Fibroblast of skin of left quadriceps (primary cell): ENCODE data around the gene AGBL1.

Experiments
- DNase-seq, 2 experiments: peaks; one replicate each; pipeline ENCODE4 v3.0.0-alpha.2; 2013; ENCODE audit warnings: low read depth in 2 of 2

AGBL1 gene

DNA sequence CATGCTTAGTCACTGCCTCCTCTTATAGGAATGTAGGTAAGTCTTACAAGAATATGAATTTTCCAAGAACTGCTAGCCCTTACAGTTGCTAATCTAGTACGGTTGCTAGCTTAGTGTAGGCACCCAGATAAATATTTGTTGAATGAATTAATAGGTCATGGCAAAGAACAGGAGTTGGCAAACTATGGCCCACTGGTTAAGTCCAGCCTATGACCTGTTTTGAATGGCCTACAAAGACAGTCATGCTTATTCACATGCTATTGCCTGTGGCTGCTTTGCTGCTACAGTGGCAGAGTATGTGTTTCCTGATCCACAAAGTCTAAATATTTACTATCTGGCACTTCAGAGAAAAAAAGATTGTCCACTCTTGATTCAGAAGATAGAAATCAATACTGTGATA lies 631.8 kb downstream of the AGBL1 start:
- DNase-seq: no peak

DNA sequence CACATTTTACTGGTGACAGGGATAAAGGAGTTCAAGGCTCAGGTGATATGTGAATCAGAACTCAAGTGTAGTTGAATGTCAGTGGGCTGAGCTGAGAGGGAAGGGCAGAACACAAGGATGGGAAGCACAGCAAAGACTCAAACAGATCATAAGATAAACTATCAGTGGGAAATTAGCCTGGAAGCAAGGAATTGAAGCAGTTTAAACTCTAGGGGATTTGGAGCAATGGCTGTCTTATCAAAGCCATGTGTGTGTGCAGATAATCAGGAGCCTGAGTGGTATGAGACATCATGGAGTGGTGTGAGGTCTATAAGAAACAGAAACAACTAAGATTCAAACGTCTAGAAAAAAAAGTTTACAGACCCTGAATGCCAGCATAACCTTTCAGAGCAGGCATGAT lies 634.6 kb downstream of the AGBL1 start:
- DNase-seq: no peak

DNA sequence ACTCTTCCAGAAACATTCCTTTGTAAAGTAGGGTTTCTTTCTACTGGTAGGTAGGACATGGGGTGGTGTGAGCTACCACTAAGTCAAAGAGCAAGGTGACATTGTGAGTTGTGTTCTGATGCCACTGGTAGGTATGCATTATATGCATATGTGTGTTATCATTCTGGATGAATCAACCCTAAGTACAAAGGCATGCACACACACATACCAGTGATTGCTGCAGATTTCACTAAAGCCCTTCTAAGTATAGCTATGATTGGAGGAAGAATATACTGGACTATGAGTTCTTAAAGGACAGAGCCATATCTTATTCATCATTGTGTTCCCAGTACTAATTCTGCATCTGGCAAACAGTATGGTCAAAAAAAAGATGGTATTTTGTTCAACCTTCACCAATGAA lies 646.0 kb downstream of the AGBL1 start:
- no peak for DNase-seq

DNA sequence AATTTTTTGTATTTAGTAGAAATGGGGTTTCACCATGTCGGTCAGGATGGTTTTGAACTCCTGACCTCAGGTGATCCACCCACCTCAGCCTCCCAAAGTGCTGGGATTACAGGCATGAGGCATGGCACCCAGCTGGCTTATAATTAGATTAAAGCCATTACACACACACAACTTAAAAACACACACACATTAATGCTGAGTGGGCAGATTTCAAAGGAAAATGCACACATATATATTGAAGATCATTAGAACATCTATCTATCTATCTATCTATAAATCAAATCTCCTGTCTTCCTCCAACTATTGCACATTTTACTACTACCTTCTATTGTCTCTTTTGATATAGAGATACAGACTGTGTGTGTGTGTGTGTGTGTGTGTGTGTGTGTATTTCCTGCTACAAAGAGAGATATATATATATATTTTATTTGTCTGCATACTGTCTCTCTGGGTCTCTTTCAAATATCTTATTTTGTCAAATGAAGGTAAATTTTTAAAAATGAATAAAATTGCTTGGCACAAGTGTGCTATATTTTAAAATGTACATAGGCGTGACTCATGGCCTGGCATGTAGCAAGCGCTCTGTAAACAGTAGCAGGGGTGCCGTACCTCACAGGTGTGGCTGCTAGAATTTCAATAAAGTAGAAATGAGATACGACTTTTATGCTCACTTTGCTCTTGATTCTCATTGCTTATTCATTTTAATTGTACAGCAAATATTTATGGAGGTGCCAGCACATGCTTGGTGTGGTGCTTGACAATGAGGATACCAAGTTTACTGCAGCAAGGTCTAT lies 655.8 kb downstream of the AGBL1 start:
- no peak for DNase-seq

DNA sequence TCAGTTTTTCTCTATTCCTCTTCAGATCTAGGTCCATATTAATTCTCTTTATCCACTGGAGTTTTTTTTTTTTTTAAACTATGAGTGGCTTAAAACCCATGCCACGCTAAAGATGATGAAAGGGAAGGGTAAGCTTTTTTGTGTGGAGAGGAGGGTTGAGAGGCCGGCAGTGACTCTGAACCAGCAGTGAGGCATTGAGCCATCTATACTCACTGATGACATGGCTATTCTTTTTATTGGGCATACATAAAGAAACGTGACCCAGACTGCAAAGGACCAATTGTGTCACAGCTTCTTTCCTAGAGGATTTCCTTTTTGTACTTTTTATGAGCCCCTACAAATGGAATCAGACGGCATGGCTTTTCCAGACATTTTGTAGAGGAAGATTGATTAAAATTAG lies 662.2 kb downstream of the AGBL1 start:
- DNase-seq: no peak

DNA sequence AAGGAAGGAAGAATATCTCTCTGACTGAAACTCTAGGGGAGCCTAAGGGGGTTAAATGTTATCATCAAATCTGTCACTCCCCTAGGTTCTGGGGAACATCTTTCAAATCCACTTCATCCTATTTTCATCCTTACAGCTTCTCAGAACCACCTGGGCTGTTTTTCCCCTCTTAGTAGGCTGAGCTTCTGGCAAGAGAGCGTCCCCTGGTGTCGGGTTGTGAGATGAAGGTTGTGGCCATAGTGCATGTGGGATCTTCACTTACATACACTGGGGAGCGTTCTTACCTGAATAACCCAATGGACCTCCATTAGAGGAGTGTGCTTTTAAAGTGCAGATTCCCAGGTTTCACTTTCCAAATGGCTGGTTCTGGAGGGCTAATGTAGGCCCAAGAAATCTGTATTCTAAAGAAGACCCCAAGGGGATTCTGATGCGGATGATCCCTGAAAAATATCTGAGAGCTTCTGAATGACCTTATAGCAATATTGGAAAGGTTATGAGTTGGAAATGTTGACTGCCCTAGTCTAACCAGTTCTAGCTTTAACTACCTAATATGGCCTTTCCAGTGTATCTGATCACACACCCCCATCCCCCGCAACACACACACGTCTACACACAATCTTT lies 663.7 kb downstream of the AGBL1 start:
- DNase-seq: no peak

DNA sequence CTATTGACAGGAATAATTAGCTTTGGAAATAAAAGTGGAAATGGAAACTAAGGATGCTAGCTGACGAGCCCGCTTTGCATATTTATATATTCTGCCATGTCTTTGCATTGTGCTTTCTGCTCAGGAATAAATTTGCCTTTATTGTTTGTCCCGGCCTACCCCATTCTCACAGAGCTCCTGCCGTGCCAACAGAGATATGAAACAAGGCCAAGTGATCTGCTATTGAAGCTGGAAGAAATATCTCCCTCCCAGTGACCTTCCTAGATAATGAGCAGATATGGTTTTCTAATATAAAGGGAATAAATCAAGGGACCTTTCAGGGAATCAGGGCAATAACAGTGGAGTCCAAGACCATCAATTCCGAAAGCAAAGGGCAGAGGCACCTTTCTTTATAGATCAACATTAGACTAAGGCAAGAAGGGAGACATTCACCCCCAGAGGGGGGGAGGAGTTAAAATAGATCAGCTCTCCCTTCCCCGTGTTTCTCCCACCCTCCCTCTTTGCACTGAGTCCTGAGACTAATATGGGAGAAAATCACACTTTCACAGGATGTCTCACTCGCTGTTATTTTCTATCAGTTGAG lies 664.6 kb downstream of the AGBL1 start:
- DNase-seq: no peak

DNA sequence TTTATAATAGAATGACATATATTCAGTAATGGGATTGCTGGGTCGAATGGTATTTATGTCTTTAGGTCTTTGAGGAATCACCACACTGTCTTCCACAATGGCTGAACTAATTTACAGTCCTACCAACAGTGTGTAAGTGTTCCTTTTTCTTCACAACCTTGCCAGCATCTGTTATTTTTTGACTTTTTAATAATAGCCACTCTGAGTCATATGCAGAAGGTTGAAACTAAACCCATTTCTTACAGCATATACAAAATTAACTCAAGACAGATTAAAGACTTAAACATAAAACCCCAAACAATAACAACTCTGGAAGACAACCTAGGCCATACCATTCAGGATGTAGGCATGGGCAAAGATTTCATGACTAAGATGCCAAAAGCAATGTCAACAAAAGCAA lies 671.4 kb downstream of the AGBL1 start:
- no peak for DNase-seq

DNA sequence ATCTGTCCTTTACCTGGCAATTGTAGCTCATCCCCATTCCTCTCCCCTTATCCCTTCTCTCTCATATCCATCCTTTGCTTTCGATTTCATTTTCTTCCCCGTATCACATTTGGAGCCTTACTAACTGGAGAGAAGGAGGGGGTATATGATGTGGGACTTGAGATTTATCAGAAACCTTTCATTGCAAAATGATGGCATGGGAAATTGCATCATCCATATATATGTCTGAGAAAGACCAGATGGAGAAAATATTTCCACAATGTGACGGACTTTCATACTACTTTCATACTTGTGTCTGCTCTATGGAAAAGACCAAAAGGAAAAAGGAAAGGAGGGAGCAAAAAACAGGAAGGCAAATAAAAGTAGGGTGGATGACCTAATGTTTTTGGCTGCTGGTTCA lies 675.2 kb downstream of the AGBL1 start:
- DNase-seq: no peak

DNA sequence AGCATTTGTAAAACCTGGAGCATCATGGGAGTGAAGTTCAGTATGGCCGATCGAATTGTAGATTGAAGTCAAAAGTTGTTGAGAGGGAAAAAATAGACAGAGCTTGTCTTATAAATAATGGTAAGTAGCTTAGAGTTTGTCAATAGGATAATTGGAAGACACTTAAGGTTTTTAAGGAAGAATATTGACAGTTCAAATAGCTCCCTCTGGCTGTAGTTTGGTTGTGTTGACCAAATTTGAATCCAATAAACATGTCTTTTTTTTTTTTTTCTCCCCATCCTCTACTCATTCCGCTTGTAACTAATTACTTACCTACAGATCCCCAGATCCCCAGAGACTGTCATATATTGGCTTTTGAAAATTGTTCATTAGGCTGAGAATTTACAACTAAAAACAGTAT lies 677.0 kb downstream of the AGBL1 start:
- no peak for DNase-seq

DNA sequence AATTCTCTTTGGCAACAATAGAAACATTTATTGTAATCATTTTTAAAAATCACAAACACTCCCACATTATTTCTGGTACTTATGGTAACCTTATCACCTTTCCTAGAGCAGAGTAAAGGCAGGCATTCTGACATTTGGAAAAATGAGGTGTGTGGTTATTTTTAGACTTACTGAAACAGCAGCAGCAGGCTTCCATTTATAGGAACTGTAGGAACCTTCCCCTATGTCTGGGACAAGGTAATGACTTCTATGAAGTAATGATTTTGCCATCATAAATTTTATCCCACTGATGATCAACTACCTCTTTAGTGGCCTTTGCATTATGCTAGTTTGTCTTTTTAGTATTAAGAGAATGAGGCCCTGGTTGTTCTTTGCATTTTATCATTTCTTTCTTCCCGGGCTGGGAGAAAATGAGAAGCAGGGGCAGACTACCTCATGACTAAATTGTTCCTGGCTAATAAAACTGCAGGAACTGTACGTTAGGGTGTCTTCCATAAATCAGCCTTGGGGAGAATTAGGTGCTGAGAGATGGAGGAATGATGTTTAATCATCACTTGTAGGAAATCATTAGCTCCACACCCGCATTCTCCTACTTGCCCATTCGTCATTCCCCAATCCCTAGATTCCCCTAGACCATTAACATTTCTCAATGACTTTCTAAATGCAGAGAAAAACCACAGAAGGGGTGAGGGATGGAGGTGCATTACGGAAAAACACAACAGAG lies 680.3 kb downstream of the AGBL1 start:
- DNase-seq: no peak

DNA sequence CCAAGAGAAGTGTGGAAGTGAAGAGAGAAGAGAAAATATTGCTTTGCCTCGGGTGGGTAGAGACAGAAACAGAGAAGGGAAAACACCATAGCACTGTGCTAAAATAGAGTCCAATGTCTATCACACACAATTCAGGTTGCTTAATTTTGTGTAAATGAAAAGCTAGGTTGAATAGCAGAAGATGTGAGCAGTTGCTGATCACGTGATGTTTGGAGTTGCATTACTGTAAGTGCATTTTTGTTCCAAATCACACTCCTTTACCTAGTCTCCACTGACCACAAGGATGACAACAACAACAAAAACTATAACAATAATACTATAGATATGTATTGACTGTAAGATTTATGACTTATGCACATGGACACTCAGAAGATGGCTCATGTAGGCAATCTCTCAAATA lies 683.2 kb downstream of the AGBL1 start:
- DNase-seq: no peak

DNA sequence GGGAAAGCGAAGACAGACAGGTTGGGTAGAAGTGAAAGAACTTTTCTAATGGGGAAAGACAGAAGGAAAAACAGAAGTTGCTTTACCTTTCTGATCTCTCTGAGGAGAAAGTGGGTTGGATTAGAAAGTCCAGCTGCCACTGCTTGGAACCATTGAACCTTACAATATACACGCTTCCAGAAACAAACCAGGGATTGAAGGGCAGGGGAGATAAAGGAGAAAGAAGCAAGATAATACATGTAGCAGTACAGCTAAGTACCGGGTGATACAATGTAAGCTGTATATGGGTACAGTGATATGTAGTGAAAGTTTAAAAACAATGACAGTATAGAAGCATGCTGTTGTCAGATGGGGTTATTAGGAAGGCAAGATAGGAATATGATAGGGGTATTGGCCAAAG lies 684.4 kb downstream of the AGBL1 start:
- DNase-seq: no peak

DNA sequence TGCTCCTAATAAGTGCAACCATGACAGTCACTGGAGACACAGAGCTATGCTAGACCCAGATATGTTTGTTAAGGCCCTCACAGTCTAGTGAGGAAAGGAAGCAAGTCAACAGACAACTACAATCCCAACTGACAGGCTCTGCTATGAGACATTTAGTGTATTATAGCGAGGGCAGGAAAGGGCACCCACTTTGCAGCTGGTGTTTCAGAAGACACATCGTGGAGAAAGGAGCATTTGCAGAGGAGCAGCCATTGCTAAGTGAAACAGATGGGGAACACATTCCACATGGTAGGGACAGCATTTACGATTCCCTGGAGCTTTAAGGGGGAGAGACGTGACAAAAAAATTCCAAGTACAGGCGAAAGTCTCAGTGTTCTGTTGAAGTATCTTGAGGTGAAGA lies 685.6 kb downstream of the AGBL1 start:
- no peak for DNase-seq

DNA sequence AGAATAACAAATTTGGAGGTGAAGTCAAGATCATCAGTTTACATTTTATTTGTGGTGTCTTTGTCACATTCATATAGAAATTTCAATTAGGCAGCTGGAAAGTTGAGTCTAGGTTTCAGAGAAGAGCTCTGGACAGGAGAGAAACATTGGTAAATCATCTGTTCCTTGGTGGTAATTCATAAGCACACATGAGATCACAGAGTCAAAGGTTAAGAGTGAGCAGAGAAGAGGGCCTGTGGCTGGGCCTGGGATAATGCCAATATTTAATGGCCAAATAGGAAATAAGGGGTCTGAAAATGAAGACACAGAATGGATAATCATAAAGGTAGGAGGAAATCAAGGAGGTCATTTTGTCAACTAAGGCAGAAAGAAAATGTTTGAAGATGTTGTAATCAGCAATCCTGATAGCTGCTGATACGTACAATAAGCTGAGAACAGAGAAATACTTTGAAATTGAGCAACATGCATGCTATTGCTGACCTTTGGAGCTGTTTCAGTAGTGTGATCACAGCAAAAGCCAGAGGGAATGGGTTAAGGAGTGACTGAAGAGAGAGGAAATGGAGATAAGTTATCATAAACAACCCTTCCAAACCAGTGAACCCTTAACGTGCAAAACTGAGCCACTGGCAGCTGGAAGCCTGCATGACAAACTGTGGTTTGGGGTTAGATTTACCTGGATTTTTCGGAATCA lies 692.8 kb downstream of the AGBL1 start:
- DNase-seq: no peak

DNA sequence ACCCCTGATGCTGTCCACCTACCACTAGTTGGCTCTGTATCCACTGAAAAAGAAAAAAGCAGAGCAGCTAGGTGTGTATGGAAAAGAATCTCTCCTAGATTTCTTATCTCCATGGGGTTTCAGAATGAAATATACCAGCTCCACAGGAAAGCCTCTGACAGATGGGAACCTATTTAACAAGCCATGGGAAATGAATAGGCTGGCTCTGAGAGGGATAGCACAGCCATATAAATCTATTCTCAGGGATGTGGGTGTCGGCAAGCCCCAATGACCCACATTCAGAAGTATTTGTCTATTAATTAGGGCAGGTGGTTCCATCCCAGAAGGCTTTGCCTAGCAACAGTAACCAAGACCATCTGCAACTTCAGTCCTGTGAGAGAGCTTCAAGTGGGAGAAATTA lies 694.1 kb downstream of the AGBL1 start:
- DNase-seq: no peak

DNA sequence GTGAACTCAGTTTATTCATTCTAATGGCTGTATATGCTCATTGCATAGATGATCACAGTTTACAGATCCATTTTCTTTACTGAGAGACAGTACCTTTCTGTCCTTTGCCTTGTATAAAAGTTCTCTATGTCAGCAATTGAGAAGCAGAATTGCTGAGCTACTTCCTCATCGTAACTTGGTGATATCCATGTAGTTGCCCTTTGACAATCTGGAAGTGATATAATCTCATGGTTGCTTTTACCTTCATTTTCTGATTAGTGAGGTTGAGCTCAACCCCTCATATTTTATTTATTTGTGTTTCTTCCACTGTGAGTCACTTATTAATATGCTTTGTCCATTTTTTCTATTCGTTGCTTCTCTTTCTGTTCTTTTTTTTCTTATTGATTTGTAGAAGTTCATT lies 696.5 kb downstream of the AGBL1 start:
- DNase-seq: no peak

DNA sequence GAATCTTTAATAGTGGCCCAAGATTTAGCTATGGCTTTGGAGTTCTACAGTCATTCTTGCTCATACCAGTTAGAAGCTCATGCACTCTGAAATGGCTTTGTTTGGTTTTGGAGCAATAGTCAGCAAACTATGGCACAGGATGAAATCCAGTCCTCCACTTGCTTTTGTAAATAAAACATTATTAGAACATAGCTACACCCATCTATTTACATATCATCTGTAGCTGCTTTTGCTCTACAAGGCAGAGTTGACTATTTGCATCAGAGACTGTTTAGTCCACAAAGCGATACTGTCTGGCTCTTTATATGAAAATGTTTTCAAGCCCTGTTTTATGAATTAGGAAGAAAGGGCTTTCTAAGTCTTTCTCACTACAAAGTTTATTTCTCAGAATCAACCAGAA lies 716.9 kb downstream of the AGBL1 start:
- DNase-seq: no peak

DNA sequence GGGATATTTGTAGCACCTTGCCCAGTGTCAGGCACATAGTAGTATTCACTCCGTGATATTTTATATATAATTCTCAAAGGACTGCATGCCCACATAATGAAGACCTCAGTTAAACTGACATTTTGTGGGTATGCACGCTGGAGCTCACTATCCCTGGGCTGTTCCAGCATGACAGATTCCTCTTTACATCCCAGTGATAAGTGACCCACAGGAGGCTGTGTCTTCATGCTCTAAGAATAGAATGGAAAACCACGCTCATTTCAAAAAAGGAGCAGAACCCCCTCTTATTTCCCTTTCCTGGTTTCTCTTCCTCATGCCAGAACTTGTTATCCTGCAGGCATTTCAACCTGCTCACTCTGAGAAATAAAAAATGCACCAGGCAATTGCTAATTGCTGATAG lies 717.5 kb downstream of the AGBL1 start:
- no peak for DNase-seq

DNA sequence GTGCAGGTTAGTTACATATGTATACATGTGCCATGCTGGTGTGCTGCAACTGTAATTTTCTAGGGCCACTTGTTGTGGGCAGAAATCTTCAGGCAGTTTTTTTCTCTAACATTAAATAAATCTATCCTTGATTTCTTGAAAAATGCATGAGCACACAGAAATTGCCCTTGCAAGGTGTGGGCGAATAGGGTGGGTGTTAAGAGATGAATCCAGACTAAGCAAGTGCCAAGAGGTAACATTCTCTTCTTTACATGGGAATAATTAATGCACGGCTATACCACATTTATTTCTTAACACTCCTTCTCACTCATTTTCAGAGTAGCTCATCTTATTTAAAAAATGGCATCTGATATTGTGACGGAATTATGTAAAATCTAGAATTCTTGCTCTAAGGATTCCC lies 719.6 kb downstream of the AGBL1 start:
- DNase-seq: no peak

DNA sequence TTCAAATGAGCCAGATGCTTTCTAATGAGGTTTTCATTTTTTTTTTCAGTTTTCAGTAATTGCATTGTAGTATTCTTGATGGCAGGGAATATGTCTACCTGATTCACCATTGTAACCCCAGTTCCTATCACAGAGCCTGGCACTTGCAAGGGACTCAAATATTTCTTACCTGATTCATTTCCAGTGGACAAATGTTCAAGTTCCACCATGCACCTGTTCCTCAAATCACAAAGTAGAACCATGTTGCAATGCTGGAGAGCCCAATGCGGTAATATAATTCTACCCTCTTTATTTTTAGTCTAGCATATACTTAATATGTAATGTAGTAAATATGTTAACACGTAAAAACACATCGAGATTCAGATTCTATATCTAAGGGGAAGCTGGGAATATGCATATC lies 722.6 kb downstream of the AGBL1 start:
- no peak for DNase-seq

DNA sequence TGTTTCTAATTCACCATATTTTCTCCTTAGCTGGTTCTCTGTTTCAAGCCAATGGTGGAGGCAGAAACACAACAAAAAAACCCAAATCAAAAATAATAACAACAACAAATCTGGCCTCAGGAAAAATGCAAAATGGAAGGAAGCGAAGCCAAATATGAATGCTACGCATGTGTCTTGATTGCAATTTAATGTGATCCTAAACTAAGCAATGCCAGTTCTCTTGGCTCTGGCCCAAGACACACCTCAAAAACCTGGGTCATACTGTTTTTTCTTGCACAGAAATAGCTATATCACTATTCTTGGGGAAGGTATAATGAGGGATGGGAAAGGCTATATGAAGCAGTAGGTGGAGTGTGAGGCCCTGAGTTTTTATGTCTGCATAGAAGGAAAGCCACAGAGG lies 724.7 kb downstream of the AGBL1 start:
- DNase-seq: no peak
